Neutrophil (primary cell): Measurements from ENCODE around the gene PER2.

Experiments used
- H3K27ac ChIP-seq: fragments of 200-600 bp; sonication (generic); 2 replicates; pipeline ENCODE4 v1.5.1; 2016; ENCODE audit warnings: mild to moderate bottlenecking, moderate library complexity
- H3K27me3 ChIP-seq: fragments of 200-600 bp; sonication (generic); 2 replicates; pipeline ENCODE4 v1.6.0; 2016; ENCODE audit warnings: mild to moderate bottlenecking
- H3K36me3 ChIP-seq: fragments of 200-600 bp; sonication (generic); 2 replicates; pipeline ENCODE4 v1.5.1; 2017
- H3K4me1 ChIP-seq, 2 experiments: fragments of 200-600 bp in 1 of 2; sonication (generic) in 1 of 2; 1 replicate in 1 of 2; 2 replicates in 1 of 2; pipeline versions ENCODE4 v1.5.1 to v1.6.1; 2013 to 2016; ENCODE audit warnings: low read depth in 1 of 2, low read length in 1 of 2, mild to moderate bottlenecking in 1 of 2, moderate library complexity in 1 of 2; ENCODE audit not compliant: control insufficient read depth in 1 of 2, insufficient read depth in 1 of 2
- H3K4me3 ChIP-seq, 2 experiments: fragments of 200-600 bp in 1 of 2; sonication (generic) in 1 of 2; 1 replicate in 1 of 2; 2 replicates in 1 of 2; pipeline ENCODE4 v1.5.1; 2013 to 2016; ENCODE audit warnings: low read depth in 1 of 2, low read length in 1 of 2, mild to moderate bottlenecking in 1 of 2, moderate library complexity in 1 of 2
- H3K9me3 ChIP-seq: fragments of 200-600 bp; sonication (generic); 2 replicates; pipeline ENCODE4 v1.5.1; 2016
- TF ChIP-seq, protein P1 (sequence below): fragments of 200-600 bp; sonication (generic); IDR thresholded peaks from 2 replicates; pipeline ENCODE4 v1.5.1; 2016; ENCODE audit warnings: antibody characterized with exemption

The PER2 gene

GRCh38 chr2:238291550-238292281 is 3.3 kb upstream of the PER2 start:
- Histone ChIP-seq H3K9me3 (no peaks in the 10 kb centered on the region), H3K4me3 (no peak overlapping the region), H3K27me3 (peaks cover 5% of the 10 kb centered on the region), H3K36me3 (no peaks in the 10 kb centered on the region), H3K4me1 (peaks cover 23% of the 10 kb centered on the region in 2 experiments), H3K27ac (no peak overlapping the region)
- TF ChIP-seq, protein P1, sequence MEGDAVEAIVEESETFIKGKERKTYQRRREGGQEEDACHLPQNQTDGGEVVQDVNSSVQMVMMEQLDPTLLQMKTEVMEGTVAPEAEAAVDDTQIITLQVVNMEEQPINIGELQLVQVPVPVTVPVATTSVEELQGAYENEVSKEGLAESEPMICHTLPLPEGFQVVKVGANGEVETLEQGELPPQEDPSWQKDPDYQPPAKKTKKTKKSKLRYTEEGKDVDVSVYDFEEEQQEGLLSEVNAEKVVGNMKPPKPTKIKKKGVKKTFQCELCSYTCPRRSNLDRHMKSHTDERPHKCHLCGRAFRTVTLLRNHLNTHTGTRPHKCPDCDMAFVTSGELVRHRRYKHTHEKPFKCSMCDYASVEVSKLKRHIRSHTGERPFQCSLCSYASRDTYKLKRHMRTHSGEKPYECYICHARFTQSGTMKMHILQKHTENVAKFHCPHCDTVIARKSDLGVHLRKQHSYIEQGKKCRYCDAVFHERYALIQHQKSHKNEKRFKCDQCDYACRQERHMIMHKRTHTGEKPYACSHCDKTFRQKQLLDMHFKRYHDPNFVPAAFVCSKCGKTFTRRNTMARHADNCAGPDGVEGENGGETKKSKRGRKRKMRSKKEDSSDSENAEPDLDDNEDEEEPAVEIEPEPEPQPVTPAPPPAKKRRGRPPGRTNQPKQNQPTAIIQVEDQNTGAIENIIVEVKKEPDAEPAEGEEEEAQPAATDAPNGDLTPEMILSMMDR: no peak

GRCh38 chr2:238290715-238291549 is 2.5 kb upstream of the PER2 start:
- H3K27ac ChIP-seq: no peak overlapping the region
- TF ChIP-seq, protein P1: no peak
- no peaks in the 10 kb centered on the region for H3K9me3 ChIP-seq
- H3K4me1 ChIP-seq: peaks cover 23 to 25% of the 10 kb centered on the region in 2 experiments
- no peaks in the 10 kb centered on the region for H3K36me3 ChIP-seq
- H3K4me3 ChIP-seq: no peak overlapping the region
- peaks cover 3% of the 10 kb centered on the region for H3K27me3 ChIP-seq

GRCh38 chr2:238290091-238290509 is 1.7 kb upstream of the PER2 start:
- Histone ChIP-seq H3K9me3 (no peaks in the 10 kb centered on the region), H3K4me3 (no peak overlapping the region), H3K27me3 (peaks cover 3% of the 10 kb centered on the region), H3K4me1 (peaks cover 23 to 25% of the 10 kb centered on the region in 2 experiments), H3K36me3 (no peaks in the 10 kb centered on the region), H3K27ac (no peak overlapping the region)
- TF ChIP-seq, protein P1: no peak

- H3K27me3 ChIP-seq: peaks cover 3% of the 10 kb centered on the region
- TF ChIP-seq, protein P1: no peak
- no peaks in the 10 kb centered on the region for H3K9me3 ChIP-seq
- H3K36me3 ChIP-seq: no peaks in the 10 kb centered on the region
- no peak overlapping the region for H3K27ac ChIP-seq
- peak overlapping the region; percentile 82 to 86 for H3K4me3 ChIP-seq
- H3K4me1 ChIP-seq: peaks cover 23 to 25% of the 10 kb centered on the region in 2 experiments
Observed at GRCh38 chr2:238289574-238289973, 1.2 kb upstream of the PER2 start.

GRCh38 chr2:238288650-238289573 is 502 bp upstream of the PER2 start:
- H3K27ac ChIP-seq: peak overlapping the region; percentile 78
- peaks cover 23 to 27% of the 10 kb centered on the region in 2 experiments for H3K4me1 ChIP-seq
- no peaks in the 10 kb centered on the region for H3K9me3 ChIP-seq
- H3K36me3 ChIP-seq: no peaks in the 10 kb centered on the region
- TF ChIP-seq, protein P1: no peak
- H3K27me3 ChIP-seq: peaks cover 3% of the 10 kb centered on the region
- H3K4me3 ChIP-seq: peak overlapping the region; percentile 82 to 86
